GM18508 (cell line): Measurements from ENCODE around the gene ARHGEF4.
"Not testable (repeated sequence)": the region's sequence is repeated elsewhere in the genome, so short reads cannot be mapped to it uniquely, and the experiment has no call there.

Experiments
- ATAC-seq: cut with Tn5 transposase; IDR thresholded peaks from one replicate; pipeline ENCODE4 v1.9.1; 2021; ENCODE audit warnings: moderate number of reproducible peaks; ENCODE audit not compliant: insufficient read depth, unreplicated experiment

The ARHGEF4 gene

GRCh38 chr2:130963849-130964793 lies 127.4 kb downstream of the ARHGEF4 start:
- no peak for ATAC-seq

- no peak for ATAC-seq
These were observed 128.2 kb downstream of the ARHGEF4 start for GRCh38 chr2:130964931-130965330.

- no peak for ATAC-seq
These were observed 129.5 kb downstream of the ARHGEF4 start for GRCh38 chr2:130966149-130966774.

- no peak for ATAC-seq
These were observed 130.2 kb downstream of the ARHGEF4 start for GRCh38 chr2:130966775-130967490.

- peak; percentile 77 for ATAC-seq
These were observed 135.7 kb downstream of the ARHGEF4 start for GRCh38 chr2:130972410-130972809.

- no peak for ATAC-seq
These were observed 139.0 kb downstream of the ARHGEF4 start for GRCh38 chr2:130975729-130976128.

- ATAC-seq = no peak
These were observed 140.0 kb downstream of the ARHGEF4 start for GRCh38 chr2:130976591-130977237.

- ATAC-seq = no peak
These were observed 140.8 kb downstream of the ARHGEF4 start for GRCh38 chr2:130977461-130978050.

- no peak for ATAC-seq
These were observed 145.0 kb downstream of the ARHGEF4 start for GRCh38 chr2:130981667-130982066.

GRCh38 chr2:130985206-130985780 lies 148.6 kb downstream of the ARHGEF4 start:
- ATAC-seq = no peak

GRCh38 chr2:130985831-130986649 lies 149.3 kb downstream of the ARHGEF4 start:
- no peak for ATAC-seq

GRCh38 chr2:130986890-130987493 lies 150.3 kb downstream of the ARHGEF4 start:
- ATAC-seq = no peak

- no peak for ATAC-seq
These were observed 151.1 kb downstream of the ARHGEF4 start for GRCh38 chr2:130987519-130988425.

- ATAC-seq = not testable (repeated sequence)
These were observed 154.7 kb downstream of the ARHGEF4 start for GRCh38 chr2:130991446-130991845.

- ATAC-seq = not testable (repeated sequence)
These were observed 155.3 kb downstream of the ARHGEF4 start for GRCh38 chr2:130992003-130992402.

- no peak for ATAC-seq
These were observed 160.0 kb downstream of the ARHGEF4 start for GRCh38 chr2:130996691-130997090.

GRCh38 chr2:130997198-130997597 lies 160.5 kb downstream of the ARHGEF4 start:
- ATAC-seq = no peak
